OCI-LY7 (cell line): Measurements from ENCODE around the gene LHX4.

Experiments
- EZH2phosphoT487 ChIP-seq: fragments of 200-600 bp; sonication (generic); IDR thresholded peaks from 2 replicates; pipeline ENCODE4 v1.6.1; 2018; ENCODE audit warnings: low read depth, borderline replicate concordance, mild to moderate bottlenecking, mixed run types, antibody characterized with exemption, low read length, moderate library complexity, mixed read lengths
- TF ChIP-seq, protein P1 (sequence below): fragments of 200-600 bp; sonication (generic); conservative IDR thresholded peaks from 2 replicates; pipeline ENCODE4 v1.5.1; 2014; ENCODE audit warnings: mild to moderate bottlenecking, antibody characterized with exemption, low read length, moderate library complexity, mixed read lengths

DNA sequence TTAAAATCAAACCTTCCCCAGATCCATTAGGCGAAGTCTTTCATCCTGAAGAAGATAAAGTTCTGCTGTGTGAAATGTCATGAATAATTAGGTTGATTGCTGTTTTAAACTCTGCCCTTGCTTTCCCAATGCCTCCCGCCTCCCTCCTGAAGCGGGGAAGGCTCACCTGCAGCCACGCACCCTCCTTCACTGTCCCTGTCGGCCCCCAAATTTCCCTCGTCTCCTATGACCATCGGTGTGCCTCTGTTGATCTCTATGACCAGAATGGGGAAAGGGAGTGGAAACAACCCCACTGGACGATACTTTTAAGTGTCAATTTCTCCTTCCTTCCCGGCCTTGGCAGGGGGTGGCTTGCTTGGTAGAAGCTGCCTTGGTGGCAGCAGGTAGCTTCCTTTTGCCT, 35.1 kb downstream of the LHX4 start:
- TF ChIP-seq, protein P1, sequence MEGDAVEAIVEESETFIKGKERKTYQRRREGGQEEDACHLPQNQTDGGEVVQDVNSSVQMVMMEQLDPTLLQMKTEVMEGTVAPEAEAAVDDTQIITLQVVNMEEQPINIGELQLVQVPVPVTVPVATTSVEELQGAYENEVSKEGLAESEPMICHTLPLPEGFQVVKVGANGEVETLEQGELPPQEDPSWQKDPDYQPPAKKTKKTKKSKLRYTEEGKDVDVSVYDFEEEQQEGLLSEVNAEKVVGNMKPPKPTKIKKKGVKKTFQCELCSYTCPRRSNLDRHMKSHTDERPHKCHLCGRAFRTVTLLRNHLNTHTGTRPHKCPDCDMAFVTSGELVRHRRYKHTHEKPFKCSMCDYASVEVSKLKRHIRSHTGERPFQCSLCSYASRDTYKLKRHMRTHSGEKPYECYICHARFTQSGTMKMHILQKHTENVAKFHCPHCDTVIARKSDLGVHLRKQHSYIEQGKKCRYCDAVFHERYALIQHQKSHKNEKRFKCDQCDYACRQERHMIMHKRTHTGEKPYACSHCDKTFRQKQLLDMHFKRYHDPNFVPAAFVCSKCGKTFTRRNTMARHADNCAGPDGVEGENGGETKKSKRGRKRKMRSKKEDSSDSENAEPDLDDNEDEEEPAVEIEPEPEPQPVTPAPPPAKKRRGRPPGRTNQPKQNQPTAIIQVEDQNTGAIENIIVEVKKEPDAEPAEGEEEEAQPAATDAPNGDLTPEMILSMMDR: no peak
- no peak for TF ChIP-seq EZH2phosphoT487
